Left renal cortex interstitium (tissue), 4 donors: ENCODE data around the gene DRD2. TPM values are rescaled to one million over a fixed set of nuclear protein-coding genes. Genes with fewer than 3 reads are reported as not detected.

ENCODE experiments used
- DNase-seq, 4 donors: peaks; one replicate each; pipeline ENCODE4 v3.0.0-alpha.2; 2013; ENCODE audit warnings: low read depth in 4 of 4, low spot score in 2 of 4, missing footprints in 1 of 4
- polyA plus RNA-seq, 4 donors: library from polyadenylated mRNA; unstranded; fragments of 120-200 nt; gene quantifications; one replicate each; pipeline ENCODE4 v1.2.1, GENCODE V29; 2013; ENCODE audit not compliant: insufficient read length in 4 of 4

Gene DRD2
- polyA plus RNA-seq, 4 donors, result 0.21 to 0.76 (median 0.42) TPM

- no peak for DNase-seq
These were observed 97.4 kb downstream of the DRD2 start for GRCh38 chr11:113377681-113378412.

GRCh38 chr11:113376156-113376555, 99.0 kb downstream of the DRD2 start:
- DNase-seq, result no peak

- DNase-seq, result no peak
These were observed 99.8 kb downstream of the DRD2 start for GRCh38 chr11:113375402-113375801.

GRCh38 chr11:113373981-113374560, 101.1 kb downstream of the DRD2 start:
- no peak for DNase-seq

GRCh38 chr11:113373306-113373705, 101.9 kb downstream of the DRD2 start:
- no peak for DNase-seq

- DNase-seq, result no peak
These were observed 102.9 kb downstream of the DRD2 start for GRCh38 chr11:113372309-113372708.

- DNase-seq, result no peak
These were observed 104.6 kb downstream of the DRD2 start for GRCh38 chr11:113370634-113371033.

- DNase-seq, result no peak
These were observed 105.8 kb downstream of the DRD2 start for GRCh38 chr11:113369411-113369810.

- no peak for DNase-seq
These were observed 109.3 kb downstream of the DRD2 start for GRCh38 chr11:113365895-113366294.

- DNase-seq, result no peak
These were observed 111.1 kb downstream of the DRD2 start for GRCh38 chr11:113363996-113364641.

GRCh38 chr11:113363406-113363805, 111.8 kb downstream of the DRD2 start:
- DNase-seq, result no peak

Other genes with a start within 250 kb of the DRD2 start
- gene TTC12, start 160.8 kb downstream of the DRD2 start, polyA plus RNA-seq, result 10 to 100 TPM; 32.5 to 45.5 (median 41.1) TPM
- gene ANKK1, start 87.6 kb downstream of the DRD2 start, polyA plus RNA-seq, result under 1 TPM; 0.17 to 0.78 (median 0.35) TPM
- gene TMPRSS5, start 230.9 kb upstream of the DRD2 start, polyA plus RNA-seq, result 1 to 10 TPM in 2 of 4 donors, under 1 TPM in 2; 0.57 to 2.1 (median 1.5) TPM